ENCODE results near the gene DPAGT1. TPM values are rescaled to one million over a fixed set of nuclear protein-coding genes. Genes with fewer than 3 reads are reported as not detected.
"Not testable (repeated sequence)": the region's sequence is repeated elsewhere in the genome, so short reads cannot be mapped to it uniquely, and the experiment has no call there.

DPAGT1 gene
- 43.7 TPM for polyA plus RNA-seq (2013, experiment 1 of 2; ENCODE audit: insufficient read length)
- polyA plus RNA-seq (2013, experiment 2 of 2; ENCODE audit: insufficient read length): 45.8 TPM

- peak; percentile 97 for DNase-seq
Measured at GRCh38 chr11:119101759-119102423, at the start of gene DPAGT1. Gene DPAGT1, minus strand, starts transcription at chr11:119101853. Its CDS starts 198 bp downstream, at chr11:119101655.

- DNase-seq: no peak
Measured at GRCh38 chr11:119149786-119150275, 48.2 kb upstream of the DPAGT1 start.

DNA sequence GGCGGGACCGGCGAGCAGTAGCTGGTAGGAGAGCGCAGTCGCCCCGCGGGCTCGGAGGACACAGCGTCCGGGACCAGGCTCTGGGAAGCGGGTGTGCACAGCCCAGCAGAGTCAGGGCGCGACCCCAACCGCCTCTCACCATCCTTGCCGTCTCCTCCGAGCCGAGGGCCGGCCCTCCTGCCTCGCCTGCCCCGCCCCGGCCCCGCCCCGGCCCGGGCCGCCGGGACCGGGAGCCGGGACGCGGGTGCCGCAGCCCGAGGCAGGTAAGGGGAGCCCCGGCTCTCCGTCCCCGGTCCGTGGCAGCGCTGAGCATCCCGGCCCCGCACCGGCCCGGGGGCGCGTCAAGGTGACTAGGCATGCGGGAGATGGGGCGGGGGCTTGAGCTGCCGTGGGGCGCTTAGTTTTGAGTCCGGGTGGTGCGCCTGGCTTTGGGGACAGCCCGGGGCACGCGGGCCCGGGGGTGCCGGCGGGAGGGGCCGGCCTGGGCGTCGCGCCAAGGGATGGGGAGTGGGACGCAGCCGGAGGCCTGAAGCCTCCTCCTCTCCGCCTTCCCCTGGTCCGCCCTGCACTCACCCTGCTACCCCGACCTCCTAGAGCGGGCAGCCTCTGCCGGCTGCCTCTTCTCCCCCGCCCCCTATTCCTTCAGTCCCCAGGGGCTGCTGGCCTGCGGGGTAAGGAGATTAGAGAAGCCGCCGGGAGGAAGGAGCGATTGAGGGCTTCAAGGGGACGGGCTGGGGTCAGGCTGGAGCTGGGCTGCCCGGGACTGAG, 47.5 kb upstream of the DPAGT1 start, which contains the start of gene ABCG4:
TSS of gene ABCG4 (plus strand) at position 35 of the 768 bp plus-strand sequence. CDS start 914 bp downstream, outside the sequence.
- DNase-seq: peak; percentile 18

- no peak for DNase-seq
Measured at GRCh38 chr11:119148720-119149017, 47.0 kb upstream of the DPAGT1 start.

- no peak for DNase-seq
Measured at GRCh38 chr11:119147604-119148333, 46.1 kb upstream of the DPAGT1 start.

DNA sequence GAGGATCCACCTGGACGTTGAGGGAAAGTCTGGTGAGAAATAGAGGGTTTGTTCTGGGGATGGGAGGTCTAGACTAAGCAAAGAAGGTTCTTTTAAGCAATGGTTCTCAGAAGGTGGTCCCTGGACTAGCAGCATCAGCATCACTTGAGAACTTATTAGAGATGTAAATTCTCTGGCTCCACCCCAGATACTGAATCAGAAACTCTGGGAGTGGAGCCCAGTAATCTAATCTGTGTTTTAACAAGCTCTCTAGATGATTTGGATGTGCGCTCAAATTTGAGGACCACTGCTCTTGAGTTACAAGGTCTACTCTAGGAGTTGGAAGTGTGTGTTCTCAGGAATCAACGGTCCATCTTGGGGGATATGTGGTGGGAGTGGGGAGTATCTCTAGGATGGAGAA, 43.9 kb upstream of the DPAGT1 start:
- DNase-seq: no peak

DNA sequence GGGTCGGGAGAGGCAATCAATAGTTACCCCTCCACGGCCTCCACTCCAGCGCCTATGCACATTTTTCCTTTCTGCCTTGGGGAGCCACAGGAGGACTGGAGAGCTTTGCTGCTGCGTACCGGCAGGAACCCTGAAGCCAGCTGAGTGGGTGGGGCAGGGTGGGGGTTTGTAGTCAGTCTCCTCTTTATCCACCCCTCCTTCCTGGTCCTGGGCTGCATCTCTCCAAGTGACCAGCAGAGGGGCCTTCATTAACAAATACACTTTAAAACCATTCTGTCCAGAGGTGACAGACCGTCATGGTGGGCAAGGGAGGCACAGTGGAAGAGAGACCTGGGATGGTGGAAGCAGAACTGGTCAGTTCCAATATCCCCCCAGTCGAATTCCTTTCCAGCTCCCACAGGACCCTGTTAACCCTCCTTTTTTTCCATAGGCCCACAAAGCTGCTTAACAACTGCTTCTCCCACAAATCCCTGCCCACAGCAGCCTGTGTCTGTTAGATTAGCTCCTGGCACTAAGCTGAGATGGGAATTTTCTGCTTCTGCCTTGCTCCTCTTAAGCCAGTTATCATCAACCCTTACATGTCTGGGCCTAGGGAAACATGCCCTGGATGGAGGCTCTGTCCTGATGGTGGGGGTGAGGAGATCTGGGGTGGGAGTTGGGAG, 43.3 kb upstream of the DPAGT1 start:
- peak; percentile 69 for DNase-seq

GRCh38 chr11:119139276-119139675, 37.6 kb upstream of the DPAGT1 start:
- not testable (repeated sequence) for DNase-seq

GRCh38 chr11:119134389-119134978, 32.8 kb upstream of the DPAGT1 start:
- DNase-seq: no peak

GRCh38 chr11:119130662-119131061, 29.0 kb upstream of the DPAGT1 start:
- DNase-seq: no peak

- no peak for DNase-seq
Measured at GRCh38 chr11:119126675-119127268, 25.1 kb upstream of the DPAGT1 start.

DNA sequence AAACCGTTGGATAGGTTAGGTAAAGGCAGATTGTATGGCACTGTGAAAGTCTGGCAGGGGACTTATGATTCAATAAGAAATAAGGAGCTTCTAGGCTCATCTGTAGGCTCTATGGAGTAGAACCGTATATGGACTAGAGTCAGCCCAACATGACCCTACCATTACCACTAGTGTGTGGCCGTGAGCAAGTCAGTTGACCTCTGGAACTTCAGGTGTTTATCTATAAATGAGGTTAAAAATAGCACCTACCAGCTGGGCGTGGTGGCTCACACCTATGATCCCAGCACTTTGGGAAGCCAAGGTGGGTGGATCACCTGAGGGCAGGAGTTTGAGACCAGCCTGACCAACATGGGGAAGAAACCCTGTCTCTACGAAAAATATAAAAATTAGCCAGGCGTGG, 24.2 kb upstream of the DPAGT1 start:
- no peak for DNase-seq

GRCh38 chr11:119121811-119122124, 20.1 kb upstream of the DPAGT1 start:
- DNase-seq: no peak

GRCh38 chr11:119121008-119121810, 19.6 kb upstream of the DPAGT1 start, which contains the start of gene HINFP:
Gene HINFP, plus strand, starts transcription at chr11:119121580. Its CDS starts 5,365 bp downstream, at chr11:119126945.
- DNase-seq: peak; percentile 99

GRCh38 chr11:119120639-119121007, 19.0 kb upstream of the DPAGT1 start:
- peak; percentile 40 for DNase-seq

- no peak for DNase-seq
Measured at GRCh38 chr11:119118946-119119345, 17.3 kb upstream of the DPAGT1 start.

GRCh38 chr11:119118227-119118626, 16.6 kb upstream of the DPAGT1 start:
- DNase-seq: no peak

DNA sequence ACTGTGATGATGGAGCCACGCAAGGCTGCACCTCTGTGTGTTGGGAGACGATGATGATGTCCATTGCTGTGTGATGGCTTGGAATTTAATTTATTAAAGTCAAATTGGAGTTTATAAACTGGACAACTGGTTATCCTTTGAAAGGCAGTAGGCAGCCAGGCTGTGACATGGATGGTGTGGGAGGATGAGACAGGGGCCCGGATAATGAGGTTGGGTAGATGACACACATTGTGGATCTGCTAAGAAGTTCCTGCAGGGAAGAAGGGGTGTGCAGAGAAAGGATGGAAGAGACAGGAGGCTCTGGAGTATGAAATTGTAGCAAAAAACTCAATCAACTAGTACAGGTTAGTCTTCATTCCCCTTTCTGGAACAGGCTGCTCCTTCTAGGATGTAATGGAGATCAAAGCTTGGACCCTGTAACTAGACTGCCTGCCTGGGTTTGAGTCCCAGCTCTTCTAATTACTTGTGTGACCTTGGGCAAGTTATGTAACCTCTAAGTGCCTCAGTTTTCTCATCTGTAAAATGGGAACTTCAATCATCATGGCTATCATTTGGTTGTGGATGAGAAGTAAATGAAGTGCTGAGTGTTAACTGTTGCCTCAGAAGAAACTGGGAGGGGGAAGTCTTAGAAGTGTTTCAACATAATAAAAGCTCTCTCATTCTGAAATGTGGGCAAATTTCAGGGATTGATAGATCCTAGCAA, 15.5 kb upstream of the DPAGT1 start:
- DNase-seq: no peak

- DNase-seq: no peak
Measured at GRCh38 chr11:119116601-119117000, 14.9 kb upstream of the DPAGT1 start.

GRCh38 chr11:119116235-119116594, 14.6 kb upstream of the DPAGT1 start:
- DNase-seq: no peak
